ENCODE measurements around the gene ASAP2. TPM values are rescaled to one million over a fixed set of nuclear protein-coding genes. Genes with fewer than 3 reads are reported as not detected.

The ASAP2 gene
- total and polyA plus RNA-seq, 9 of the 15 experiments (the other 6 are each of a cell fraction or from before 2014, with no cell fraction given) = 0.06 to 4.3 (median 3.1) TPM

DNA sequence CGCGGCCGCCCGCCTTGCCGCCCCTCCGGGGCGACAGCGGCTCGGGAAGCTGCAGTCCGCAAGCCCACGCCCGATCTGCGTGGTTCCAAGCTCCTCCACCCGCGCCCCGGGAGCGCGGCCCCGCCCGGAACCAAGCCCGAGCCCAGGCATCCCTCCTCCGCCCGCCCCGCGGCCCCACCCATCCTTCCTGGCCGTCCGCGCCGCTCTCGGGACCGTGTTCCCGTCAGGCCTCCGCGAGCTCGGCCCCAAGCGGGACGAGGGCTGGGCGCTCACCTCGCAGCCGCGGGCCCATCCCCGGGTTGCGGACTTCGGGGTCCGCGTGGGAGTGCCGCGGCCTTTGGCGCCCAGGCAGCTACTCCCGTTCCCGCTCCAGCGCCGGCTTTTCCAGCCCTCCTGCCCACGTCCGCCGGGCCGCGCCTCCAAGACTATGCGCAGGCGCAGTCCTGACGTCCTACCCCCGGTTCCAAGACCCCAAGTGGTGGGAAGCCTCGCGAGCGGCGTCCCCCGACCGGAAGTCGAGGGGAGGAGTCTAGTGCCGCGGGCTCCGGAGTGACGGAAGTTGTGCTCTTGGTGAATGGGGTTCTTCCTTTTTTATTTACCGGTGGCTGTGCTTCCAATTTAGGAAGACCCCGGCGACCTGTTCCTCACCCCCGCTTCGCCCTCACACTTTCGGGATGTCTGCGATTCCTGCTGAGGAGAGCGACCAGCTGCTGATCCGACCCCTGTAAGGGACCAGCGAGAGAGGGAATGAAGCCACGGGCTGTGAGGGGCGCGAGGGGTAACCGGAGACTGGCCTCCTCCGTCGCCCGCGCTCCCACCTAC lies 216.7 kb downstream of the ASAP2 start, which contains the start of the genes CPSF3 and ITGB1BP1 (continued):
- TF ChIP-seq, protein P1, sequence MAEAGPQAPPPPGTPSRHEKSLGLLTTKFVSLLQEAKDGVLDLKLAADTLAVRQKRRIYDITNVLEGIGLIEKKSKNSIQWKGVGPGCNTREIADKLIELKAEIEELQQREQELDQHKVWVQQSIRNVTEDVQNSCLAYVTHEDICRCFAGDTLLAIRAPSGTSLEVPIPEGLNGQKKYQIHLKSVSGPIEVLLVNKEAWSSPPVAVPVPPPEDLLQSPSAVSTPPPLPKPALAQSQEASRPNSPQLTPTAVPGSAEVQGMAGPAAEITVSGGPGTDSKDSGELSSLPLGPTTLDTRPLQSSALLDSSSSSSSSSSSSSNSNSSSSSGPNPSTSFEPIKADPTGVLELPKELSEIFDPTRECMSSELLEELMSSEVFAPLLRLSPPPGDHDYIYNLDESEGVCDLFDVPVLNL (CRISPR knock-in tag; IDR thresholded peaks at IDR 0.05; ENCODE audit: low read depth) = 0 out of 2 replicates have a peak, but pooled peaks have one; percentile 20
- TF ChIP-seq, protein P2, sequence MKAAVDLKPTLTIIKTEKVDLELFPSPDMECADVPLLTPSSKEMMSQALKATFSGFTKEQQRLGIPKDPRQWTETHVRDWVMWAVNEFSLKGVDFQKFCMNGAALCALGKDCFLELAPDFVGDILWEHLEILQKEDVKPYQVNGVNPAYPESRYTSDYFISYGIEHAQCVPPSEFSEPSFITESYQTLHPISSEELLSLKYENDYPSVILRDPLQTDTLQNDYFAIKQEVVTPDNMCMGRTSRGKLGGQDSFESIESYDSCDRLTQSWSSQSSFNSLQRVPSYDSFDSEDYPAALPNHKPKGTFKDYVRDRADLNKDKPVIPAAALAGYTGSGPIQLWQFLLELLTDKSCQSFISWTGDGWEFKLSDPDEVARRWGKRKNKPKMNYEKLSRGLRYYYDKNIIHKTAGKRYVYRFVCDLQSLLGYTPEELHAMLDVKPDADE (conservative IDR thresholded peaks at IDR 0.05; ENCODE audit: control insufficient read depth, low read depth, low read length) = peak; percentile 60; the same call in 1 of the 2 replicates
- TF ChIP-seq ZNF263 (CRISPR knock-in tag; IDR thresholded peaks at IDR 0.05; ENCODE audit: borderline replicate concordance) (peak; percentile 75; the same call in 1 of the 2 replicates), C11orf30 (IDR thresholded peaks at IDR 0.05; ENCODE audit: low read depth) (peak; percentile 75), HDAC3 (IDR thresholded peaks at IDR 0.05; ENCODE audit: borderline replicate concordance, partially characterized antibody) (no peak), SOX6 (IDR thresholded peaks at IDR 0.05) (peak; percentile 48; the same call in 1 of the 2 replicates), SMARCA4 (IDR thresholded peaks at IDR 0.05) (no peak), ELF4 (CRISPR knock-in tag; IDR thresholded peaks at IDR 0.05) (no peak), POLR2A (conservative IDR thresholded peaks at IDR 0.05) (peak; percentile 87), ZNF232 (CRISPR knock-in tag; IDR thresholded peaks at IDR 0.05) (peak; percentile 79; the same call in 1 of the 2 replicates), CHD2 (IDR thresholded peaks at IDR 0.05; ENCODE audit: low read depth, low read length) (peak; percentile 95), NFIC (IDR thresholded peaks at IDR 0.05) (peak; percentile 54), FOXM1 (IDR thresholded peaks at IDR 0.05; ENCODE audit: low read depth) (peak; percentile 49; the same call in 1 of the 2 replicates), FOXM1 (CRISPR knock-in tag; IDR thresholded peaks at IDR 0.05; ENCODE audit: low read depth) (peak; percentile 89; the same call in 1 of the 2 replicates), KAT2B (IDR thresholded peaks at IDR 0.05; ENCODE audit: low read depth, low read length) (no peak), ZNF143 (CRISPR knock-in tag; IDR thresholded peaks at IDR 0.05) (peak; percentile 56; the same call in 1 of the 2 replicates), POLR2B (IDR thresholded peaks at IDR 0.05; ENCODE audit: low read depth, partially characterized antibody) (peak; percentile 66), SMARCE1 (IDR thresholded peaks at IDR 0.05) (0 out of 2 replicates have a peak, but pooled peaks have one; percentile 0), MTA2 (IDR thresholded peaks at IDR 0.05; ENCODE audit: low read depth) (0 out of 2 replicates have a peak, but pooled peaks have one; percentile 9), TOE1 (IDR thresholded peaks at IDR 0.05; ENCODE audit: borderline replicate concordance) (peak; percentile 95), TOE1 (CRISPR knock-in tag; IDR thresholded peaks at IDR 0.05; ENCODE audit: borderline replicate concordance, low read depth) (no peak)
- TF ChIP-seq, protein P3, sequence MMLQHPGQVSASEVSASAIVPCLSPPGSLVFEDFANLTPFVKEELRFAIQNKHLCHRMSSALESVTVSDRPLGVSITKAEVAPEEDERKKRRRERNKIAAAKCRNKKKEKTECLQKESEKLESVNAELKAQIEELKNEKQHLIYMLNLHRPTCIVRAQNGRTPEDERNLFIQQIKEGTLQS (IDR thresholded peaks at IDR 0.05) = no peak
- TF ChIP-seq, protein P3 (CRISPR knock-in tag; conservative IDR thresholded peaks at IDR 0.05) = peak; percentile 67
- TF ChIP-seq, protein P4, sequence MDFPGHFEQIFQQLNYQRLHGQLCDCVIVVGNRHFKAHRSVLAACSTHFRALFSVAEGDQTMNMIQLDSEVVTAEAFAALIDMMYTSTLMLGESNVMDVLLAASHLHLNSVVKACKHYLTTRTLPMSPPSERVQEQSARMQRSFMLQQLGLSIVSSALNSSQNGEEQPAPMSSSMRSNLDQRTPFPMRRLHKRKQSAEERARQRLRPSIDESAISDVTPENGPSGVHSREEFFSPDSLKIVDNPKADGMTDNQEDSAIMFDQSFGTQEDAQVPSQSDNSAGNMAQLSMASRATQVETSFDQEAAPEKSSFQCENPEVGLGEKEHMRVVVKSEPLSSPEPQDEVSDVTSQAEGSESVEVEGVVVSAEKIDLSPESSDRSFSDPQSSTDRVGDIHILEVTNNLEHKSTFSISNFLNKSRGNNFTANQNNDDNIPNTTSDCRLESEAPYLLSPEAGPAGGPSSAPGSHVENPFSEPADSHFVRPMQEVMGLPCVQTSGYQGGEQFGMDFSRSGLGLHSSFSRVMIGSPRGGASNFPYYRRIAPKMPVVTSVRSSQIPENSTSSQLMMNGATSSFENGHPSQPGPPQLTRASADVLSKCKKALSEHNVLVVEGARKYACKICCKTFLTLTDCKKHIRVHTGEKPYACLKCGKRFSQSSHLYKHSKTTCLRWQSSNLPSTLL (IDR thresholded peaks at IDR 0.05) = no peak
